Measurements from ENCODE around the gene ABHD15.

- TF ChIP-seq CTCF (IDR thresholded peaks at IDR 0.05) (no peak), POLR2A (IDR thresholded peaks at IDR 0.05) (no peak)
Measured at GRCh38 chr17:29518359-29518758, 48.5 kb downstream of the ABHD15 start.
